GM18873 (cell line): Measurements from ENCODE around the gene TECPR2.

Experiments
- ATAC-seq: cut with Tn5 transposase; IDR thresholded peaks from one replicate; pipeline ENCODE4 v1.9.1; 2021; ENCODE audit warnings: mild to moderate bottlenecking, moderate library complexity, moderate number of reproducible peaks; ENCODE audit not compliant: unreplicated experiment, low FRiP score

Gene TECPR2

DNA sequence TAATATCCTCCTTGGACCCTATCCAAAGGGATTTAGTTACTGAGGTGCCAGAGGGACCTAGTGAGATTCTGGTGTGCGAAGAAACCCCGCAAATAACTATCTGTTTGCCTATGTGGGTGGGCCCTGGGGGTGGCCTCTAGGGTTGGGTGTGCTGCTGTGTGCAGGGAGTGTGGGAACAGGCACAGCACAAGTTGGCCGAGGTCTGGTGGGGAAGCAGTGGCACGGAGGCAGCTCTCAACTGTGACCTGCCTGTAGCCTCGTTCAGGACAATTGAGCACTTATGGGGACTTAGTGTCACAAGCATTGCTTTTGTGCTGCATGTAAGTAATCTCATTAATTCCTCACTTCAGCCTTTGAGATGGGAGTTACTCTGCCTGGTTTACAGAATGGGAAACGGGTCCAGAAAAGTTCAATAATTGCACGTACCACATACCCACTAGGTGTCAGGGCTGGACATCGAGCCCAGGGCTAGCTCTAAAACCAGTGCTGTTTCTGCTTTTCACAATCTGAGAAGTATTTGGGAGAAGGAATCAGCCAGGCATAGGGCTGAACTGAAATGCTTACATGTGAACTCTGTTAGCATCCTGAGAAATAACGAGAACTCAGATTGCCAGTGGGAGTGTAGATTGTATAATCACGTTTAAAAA, 58.8 kb downstream of the TECPR2 start:
- ATAC-seq: no peak

DNA sequence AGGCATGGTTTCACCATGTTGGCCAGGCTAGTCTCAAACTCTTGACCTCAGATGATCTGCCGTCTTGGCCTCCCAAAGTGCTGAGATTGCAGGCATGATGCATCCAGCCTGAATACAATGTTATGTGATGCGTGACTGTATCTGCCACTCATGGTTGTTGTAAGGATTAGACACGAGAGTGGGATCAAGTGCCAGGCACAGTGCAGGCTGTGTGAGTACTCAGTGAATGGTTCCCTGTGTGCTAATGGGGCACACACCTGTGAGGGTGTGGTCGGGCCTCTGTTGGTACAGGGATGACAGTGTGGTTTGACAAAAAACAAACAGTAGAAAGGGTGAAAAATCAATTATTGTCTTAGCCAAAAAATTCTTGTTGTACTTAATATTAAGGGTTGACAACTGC, 61.8 kb downstream of the TECPR2 start:
- ATAC-seq: no peak

DNA sequence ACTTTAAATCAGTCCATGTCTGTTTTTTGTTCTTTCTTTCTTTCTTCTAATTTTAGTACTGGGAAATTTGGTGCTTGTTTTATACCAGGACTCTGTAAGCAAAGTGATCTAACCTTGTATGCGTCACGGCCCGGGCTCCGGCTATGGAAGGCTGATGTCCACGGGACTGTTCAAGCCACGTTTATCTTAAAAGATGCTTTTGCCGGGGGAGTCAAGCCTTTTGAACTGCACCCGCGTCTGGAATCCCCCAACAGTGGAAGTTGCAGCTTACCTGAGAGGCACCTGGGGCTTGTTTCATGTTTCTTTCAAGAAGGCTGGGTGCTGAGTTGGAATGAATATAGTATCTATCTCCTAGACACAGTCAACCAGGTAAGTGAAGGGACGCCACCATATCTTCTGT, 62.2 kb downstream of the TECPR2 start:
- ATAC-seq: no peak

DNA sequence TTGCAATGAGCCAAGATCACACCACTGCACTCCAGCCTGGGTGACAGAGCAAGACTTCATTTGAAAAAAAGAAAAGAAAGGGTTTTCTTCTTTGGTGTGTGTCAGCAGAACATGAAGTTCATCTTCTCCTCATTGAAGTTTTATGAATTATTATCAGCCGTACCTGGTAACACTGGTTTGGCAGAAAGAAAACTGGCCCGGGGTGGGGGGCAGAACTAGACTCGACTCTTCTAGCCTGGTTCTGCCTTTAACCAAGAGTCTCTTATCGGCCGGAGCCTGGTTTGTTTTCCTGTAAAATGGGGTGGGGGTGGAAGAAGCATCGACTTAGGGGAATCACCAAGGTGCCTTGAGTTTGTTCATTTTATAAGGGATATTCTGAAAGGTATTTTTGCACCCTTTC, 64.1 kb downstream of the TECPR2 start:
- ATAC-seq: no peak

DNA sequence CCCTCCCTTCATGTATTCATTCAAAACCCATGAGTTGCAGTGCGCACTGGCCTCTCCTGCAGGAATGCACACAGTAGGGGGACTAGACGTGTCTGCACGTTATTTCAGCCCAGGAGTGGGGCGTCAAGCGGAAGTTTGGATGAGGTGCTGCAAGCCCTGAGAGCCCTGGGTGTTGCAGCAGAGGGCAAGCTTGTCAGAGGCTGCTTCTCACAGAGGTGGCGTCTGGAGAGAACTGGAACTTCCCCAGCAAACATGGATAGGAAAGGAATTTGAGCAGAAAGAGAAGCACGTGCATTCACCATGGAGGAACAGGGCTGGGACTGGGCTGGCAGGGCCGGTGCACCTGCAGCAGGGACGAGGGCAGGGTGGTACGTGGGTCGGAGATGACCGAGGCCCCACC, 64.9 kb downstream of the TECPR2 start:
- ATAC-seq: no peak

DNA sequence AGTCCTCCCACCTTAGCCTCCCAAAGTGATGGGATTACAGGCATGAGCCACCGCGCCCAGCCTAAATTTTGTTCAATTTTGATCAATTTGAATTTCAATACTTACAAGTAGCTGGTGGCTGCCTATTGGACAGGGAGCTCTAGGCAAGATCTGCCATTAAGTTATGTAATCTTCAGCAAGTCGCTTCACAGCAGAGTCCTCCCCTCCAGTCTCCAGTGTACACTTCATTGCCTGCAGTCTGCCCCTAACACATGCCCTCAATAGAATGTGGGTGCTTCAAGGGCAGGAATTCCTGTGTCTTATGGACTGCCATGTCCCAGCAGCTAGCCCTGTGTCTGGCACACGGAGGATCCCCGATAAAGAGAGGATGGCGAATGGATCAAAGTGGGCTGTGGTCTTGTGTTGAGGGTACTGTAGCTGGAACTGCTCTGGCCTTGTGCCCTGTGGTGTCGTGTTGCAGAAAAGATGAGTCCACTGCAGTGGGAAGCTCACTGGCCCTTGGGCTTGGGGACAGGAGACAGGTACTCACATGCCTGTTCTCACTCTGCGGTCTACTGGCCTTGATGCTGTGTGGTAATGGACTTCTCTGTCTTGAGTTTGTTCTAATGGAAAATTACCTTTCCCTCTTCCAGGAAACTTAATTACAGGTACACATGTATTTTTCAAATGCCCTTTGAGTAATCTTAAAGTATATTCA, 67.6 kb downstream of the TECPR2 start:
- ATAC-seq: no peak

DNA sequence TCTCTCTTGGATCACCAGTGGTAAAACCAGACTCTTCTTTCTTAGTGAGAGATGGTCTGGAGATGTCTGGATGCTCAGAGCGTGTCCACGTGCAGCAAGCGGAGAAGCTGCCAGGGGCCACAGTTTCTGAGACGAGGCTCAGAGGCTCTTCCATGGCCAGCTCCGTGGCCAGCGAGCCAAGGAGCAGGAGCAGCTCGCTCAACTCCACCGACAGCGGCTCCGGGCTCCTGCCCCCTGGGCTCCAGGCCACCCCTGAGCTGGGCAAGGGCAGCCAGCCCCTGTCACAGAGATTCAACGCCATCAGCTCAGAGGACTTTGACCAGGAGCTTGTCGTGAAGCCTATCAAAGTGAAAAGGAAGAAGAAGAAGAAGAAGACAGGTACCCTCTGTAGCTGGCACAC, 69.0 kb downstream of the TECPR2 start:
- ATAC-seq: no peak

DNA sequence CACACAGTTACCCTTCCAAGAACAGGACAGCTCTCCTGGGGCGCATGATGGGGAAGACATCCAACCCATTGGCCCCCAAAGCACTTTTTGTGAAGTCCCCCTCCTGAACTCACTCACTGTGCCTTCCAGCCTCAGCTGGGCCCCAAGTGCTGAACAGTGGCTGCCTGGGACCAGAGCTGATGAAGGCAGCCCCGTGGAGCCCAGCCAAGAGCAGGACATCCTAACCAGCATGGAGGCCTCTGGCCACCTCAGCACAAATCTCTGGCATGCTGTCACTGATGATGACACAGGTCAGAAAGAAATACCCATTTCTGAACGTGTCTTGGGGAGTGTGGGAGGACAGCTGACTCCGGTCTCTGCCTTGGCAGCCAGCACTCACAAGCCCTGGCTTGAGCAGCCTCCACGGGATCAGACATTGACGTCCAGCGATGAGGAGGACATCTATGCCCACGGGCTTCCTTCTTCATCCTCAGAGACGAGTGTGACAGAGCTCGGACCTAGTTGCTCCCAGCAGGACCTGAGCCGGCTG, 72.0 kb downstream of the TECPR2 start:
- no peak for ATAC-seq

DNA sequence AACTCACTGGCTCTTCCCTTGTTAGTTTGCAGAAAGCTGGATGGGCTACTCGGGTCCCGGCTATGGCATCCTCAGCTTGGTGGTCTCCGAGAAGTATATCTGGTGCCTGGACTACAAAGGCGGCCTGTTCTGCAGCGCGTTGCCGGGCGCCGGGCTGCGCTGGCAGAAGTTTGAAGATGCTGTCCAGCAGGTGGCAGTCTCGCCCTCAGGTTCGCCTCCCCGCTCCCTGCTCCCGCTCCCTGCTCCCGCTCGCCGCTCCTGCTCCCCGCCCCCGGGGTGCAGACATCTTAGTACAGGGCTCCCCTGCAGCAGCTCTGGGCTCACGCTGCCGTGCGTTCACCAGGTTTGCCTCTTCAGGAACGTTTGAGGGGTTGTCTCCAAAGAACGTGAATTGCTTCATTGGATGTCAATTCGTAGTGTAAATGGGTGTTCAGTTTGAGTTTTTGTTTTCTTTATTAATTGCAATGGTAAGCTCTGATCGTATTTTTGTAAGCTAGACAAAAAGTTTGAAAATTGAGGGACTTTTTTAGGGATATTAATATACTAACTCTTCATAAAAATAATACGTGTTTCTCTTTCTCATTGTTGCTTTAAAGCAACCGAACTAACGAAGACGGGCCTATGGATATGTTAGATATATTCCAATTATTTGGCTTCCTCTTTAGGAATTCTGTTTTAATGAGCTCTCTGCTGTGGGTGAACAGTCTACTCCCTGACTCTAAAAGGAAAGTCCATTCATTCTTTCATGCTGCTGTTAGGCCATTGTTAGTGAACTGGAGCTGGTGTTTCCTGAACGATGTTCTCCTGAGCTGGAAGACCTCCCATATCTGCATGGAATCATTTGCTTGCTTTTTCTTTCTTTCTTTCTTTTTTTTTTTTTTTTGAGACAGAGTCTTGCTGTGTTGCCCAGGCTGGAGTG, 75.5 kb downstream of the TECPR2 start:
- ATAC-seq: no peak

DNA sequence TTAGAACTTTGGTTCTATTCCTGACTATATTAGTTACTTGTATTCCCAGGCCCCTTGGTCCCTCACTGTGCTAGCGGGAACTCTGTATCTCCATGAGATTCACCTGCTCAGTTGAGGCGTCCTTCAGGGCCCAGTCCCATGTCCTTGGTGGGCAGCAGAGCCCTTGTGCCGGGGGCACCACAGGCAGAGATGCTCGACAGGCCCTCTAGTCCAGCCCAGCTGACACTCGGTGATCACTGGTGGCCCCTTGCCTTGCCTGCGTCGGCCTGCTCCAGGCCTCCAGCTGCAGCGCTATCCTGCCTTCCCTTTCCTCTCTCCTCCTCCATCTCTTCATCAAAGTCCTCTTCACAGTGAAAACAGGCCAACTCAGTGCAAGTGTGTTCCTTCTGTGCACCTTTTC, 76.8 kb downstream of the TECPR2 start:
- no peak for ATAC-seq

DNA sequence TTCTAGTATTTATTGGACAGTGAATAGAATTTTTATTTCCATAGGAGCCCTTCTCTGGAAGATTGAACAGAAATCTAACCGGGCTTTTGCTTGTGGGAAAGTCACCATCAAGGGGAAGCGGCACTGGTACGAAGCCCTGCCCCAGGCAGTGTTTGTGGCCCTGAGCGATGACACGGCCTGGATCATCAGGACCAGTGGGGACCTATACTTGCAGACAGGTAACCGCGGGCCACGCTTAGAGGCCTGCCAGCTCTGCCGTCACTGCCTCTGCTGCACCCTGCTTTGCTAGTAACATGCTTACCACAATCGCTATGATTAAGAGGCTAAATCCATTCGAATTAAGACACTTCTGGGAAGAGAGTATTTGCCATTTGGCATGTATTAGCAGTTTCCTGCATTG, 77.7 kb downstream of the TECPR2 start:
- no peak for ATAC-seq

DNA sequence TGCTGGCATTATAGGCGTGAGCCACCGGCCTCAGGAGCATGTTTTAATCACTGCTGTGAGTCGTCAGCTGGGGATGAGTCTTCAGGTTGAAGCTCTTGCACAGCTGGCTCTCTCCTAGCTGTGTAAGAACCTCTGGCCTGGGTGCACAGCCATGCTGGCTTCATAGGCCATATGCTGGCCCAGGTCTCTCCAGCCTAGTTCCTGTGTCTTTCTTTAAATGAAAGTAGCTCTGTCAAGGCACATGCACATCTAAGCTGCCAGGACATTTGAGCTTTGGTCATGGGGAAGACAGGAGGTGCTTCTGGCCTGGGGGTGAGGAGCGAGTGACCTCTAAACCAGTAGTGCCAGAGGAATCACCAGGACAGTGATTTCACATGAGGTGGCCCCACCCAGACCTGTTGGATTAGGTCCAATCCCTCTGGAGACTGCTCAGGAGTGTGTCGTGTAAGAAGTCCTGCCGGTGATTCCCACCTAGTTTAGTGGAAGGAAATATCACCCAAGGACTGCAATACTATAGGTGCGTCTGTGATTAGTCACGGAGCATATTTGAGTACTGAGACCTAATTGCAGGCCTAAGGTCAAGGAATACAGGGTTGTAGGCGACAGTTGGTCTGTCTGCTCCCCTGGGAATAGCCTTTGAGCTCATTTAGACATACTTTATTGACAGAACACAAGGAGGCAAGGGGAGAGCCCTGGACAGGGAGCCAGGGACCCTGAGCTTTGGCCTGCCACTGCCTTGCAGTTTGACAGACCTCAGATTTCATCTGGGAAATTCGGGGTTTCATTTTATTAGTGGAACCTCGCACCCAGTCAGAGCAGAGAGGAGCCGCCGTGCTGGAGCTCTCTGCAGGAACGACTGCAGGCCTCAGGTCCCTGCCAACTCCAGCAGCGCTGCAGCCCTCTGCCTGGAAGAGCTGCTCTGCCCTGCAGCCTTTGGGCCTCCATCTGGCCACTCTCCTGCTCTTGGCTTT, 79.8 kb downstream of the TECPR2 start:
- no peak for ATAC-seq

DNA sequence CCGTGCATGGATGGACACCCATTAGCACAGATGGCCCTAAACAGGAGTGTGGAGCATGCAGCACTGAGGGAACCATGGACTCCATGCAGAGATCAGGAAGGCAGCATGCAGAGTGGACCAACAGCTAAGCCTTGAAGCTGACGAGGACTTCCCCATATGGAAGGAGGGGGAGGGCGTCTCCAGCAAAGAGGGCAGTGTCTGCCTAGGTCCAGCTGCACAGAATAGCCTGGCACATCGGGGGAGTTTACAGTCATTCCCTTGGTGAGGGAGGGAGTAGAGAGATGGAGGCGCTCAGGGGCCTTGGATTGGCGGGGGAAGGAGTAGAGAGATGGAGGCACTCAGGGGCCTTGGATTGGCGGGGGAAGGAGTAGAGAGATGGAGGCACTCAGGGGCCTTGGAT, 82.3 kb downstream of the TECPR2 start:
- no peak for ATAC-seq

DNA sequence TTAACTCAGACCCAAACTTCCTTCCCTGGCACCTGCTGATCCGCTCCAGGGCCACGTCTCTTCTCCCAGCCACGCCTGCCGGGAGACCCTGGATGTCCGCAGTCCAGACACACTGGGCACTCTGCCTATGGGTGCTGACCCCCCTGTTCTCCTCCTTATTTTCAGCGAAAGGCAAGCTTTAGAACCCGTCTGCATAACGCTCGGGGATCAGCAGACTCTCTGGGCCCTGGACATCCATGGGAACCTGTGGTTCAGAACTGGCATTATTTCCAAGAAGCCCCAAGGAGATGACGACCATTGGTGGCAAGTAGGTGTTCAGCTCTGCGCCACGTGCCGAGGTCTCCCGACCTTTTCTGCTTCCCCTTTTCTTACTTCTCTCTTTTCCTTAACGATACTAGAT, 82.9 kb downstream of the TECPR2 start:
- no peak for ATAC-seq

DNA sequence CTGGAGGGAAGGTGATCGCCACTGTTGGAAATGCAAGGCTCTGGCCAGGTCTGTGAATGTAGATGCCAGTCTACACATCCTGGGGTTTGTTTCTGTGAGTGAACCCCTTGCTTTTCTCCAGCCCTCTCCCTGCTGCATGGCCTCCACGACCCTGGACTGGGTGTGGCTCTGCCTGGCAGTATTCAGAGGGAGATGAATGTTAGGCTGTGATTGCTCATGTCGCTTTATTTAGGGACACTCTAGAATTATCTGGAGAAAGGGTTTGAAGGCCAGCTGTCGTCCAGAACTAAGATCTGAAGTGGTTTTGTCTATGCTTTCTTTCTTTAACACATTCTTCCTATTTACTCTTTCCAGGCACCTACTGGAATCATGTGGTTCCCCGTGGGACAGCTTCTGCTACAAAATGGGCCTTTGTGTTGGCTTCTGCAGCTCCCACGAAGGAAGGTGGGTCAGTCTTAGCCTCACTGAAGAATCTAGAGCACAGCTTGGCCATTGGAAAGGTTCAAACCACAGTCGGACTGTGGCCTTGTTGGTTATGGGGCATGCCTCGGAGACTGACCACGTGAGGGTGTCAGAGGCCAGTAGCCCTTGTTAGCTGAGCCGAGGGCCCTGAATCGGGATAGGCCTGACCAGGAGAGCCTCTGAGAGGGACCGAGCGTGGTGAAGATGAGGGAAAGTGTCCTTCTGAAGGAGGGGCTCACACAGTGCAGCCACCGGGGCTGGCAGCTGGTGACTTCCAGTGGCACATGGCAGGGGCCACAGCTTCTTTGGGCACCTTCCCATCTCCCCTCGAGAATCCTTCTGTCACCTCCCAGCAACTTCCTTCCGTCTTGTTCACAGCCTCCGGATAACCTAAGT, 87.7 kb downstream of the TECPR2 start:
- ATAC-seq: no peak

DNA sequence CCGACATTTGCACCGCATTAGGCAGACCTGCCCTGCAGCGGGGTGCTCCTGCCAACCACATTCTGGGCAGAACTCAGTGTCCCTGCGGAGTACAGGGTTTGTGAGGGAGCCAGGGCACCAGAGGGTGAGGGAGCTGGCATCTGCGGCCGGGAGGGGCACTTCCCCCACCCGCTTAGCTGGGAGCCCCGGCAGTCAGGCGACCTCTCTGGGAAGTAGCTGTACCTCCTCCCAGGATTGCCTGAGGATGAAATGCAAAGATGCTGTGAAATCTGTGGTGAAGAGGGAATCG, 88.3 kb downstream of the TECPR2 start:
- no peak for ATAC-seq

DNA sequence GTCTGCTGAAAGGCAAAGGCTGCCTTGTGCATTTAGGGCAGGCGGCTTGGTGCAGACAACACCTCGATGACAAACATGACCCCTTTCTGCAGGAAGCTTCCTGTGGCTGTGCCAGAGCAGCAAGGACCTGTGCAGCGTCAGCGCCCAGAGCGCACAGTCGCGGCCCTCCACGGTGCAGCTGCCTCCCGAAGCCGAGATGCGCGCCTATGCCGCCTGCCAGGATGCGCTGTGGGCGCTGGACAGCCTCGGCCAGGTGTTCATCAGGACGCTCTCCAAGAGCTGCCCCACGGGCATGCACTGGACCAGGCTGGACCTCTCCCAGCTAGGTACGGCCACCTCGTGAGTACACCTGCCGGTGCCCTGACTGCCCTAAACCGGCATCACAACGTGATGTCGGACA, 89.6 kb downstream of the TECPR2 start:
- ATAC-seq: no peak

DNA sequence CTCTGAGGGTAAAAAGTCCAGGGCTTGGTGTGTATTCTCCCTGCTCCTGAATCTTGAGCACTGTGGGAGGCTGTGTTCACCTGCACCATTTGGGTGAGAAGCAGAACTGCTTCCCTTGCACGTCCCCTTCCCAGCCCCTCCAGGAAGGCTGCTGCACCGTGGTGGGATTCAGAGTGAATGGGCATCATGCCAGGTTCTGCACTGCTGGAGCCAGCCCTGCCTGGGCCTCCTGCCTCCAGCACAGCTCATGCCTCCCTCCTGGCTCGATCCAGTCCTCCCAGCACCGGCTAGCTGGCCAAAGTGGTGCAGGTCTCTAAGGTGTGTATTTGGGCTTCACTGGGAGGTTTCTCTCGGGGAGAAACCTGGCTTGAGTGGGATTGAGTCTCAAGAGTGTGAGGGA, 92.0 kb downstream of the TECPR2 start:
- no peak for ATAC-seq

DNA sequence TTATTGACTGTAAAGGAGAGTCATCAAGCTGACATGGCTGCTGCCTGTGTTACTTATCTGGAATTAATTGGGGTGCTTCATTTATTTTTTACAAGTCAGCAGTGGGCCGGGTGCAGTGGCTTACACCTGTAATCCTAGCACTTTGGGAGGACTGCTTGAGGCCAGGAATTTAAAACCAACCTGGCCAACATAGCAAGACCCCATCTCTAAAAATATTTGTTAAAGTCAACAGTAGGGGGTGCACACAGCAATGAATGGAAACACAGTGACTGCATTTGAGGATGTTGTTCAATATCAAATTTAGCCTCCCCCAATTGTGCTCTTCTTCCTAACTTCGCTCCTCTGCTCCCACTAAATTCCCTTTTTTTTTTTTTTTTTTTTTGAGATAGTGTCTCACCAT, 94.8 kb downstream of the TECPR2 start:
- ATAC-seq: no peak
